UCSD-AML1 (cell line): Measurements from ENCODE around the gene APBA3.

Source experiments
- DNase-seq: peaks from one replicate; lab custom pipeline; 2025; ENCODE audit not compliant: unreplicated experiment; lab: John Stamatoyannopoulos, UW

The APBA3 gene

GRCh38 chr19:3721887-3722442, 39.5 kb downstream of the APBA3 start:
- no peak for DNase-seq

DNA sequence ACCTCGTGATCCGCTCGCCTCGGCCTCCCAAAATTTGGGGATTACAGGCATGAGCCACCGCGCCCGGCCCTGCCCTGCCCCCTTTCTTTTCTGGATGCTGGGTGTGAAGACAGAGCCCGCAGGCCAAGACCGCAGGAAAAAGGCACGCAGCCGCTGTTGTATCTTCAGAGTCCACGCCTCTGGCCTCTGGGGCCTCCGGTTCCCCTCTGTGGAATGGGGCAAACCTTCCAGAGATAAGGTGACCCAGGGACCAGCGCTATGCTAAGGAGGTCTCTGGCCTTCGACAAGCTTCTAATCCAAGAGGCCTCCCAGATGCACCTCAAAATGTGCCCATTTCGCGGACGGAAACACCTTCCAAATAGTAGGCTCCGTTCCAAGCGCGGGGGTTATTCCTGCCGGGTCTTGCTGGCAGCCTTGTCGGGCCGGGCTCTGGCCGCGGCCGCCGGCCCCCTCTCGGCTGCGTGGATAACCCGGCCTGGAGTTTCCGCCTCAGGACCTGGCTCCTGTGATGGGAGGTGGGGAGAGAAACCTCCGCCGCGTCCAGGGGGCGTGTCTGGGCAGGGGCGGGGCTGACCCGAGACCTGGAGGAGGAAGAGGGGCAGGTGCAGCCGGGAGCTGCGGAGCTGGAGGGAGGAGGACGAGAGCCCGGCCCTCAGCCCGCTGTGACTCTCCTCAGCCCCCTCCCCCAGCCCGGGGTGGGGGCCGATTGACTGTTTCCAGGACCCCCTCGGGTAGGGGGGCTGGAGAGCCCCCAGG, 40.2 kb downstream of the APBA3 start:
- peak; percentile 87 for DNase-seq

- no peak for DNase-seq
Observed at GRCh38 chr19:3720349-3720917, 41.1 kb downstream of the APBA3 start.

DNA sequence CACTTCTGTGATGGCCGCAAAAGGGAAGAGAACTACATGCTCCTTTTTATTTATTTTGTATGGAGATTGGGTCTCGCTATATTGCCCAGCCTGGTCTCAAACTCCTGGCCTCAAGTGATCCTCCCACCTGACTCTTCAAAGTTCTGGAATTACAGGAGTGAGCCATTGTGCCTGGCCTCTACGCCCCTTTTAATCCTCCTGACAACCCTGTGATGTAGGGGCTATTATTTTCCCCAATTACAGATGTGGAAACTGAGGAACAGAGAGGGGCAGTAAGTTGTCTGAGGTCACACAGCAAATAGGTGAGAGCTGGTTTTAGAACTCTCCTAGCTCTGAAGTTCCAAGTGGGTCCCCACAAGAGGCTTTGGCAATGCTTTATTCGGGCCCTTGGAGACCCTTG, 41.6 kb downstream of the APBA3 start:
- DNase-seq, result no peak

DNA sequence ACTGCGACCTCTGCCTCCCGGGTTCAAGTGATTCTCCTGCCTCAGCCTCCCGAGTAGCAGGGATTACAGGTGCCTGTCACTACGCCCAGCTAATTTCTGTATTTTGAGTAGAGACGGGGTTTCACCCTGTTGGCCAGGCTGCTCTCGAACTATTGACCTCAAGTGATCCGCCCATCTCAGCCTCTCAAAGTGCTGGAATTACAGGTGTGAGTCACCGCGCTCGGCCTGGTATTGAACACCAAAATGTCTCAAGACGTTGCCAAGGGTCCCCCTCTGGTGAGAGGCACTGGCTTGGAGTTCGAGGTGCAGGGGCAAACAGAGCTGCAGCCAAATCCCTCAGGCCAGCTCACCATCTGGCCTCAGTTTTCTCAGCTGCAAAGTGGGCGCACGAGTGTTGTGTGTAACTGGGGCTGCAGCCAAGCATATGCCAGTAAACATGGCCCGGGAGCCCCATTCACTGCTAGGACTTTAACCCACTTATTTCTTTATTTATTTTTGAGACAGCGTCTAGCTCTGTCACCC, 45.3 kb downstream of the APBA3 start:
- no peak for DNase-seq

DNA sequence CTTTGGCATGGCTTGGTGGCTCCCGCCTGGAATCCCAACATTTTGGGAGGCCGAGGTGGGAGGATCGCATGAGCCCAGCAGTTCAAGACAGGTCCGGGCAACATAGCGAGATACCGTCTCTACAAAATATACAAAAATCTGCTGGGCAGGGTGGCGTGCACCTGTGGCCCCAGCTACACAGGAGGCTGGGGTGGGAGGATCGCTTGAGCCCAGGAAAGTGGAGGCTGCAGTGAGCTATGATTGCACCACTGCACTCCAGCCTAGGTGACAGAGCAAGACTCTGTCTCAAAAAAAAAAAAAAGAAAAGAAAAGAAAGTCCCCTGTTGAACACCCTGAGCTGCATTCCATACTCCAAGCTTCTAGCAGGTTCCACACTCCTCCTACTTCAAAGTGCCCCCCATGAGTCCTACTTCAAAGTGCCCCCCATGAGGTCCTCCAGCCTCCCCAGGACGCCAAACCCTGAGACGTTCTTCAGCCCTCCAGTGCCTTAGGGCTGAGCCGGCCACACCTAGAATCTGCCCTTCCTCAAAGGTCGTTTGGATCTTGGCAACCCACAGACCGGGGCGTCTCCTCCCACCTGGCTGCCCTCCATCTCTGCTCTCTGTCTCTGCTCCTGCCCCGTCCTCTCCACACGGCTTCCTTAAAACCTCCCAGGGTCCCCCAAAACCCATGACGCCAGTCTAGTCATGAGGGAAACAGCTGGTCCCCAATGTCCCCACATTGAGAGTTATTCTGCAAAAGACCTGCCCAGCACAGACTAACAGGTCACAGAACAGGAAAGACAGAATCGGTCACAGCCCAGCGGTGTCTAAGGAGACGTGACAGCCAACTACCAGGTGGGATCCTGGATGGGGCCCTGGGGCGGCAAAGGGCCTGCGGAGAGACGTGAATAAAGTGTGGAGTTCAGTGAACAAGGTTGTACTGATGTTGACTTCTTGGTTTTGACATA, 48.6 kb downstream of the APBA3 start:
- DNase-seq, result no peak

- peak; percentile 75 for DNase-seq
Observed at GRCh38 chr19:3710265-3710812, 51.2 kb downstream of the APBA3 start.

GRCh38 chr19:3708207-3708931, 53.1 kb downstream of the APBA3 start, which contains the start of gene TJP3:
Gene TJP3 (plus strand): TSS chr19:3708384. CDS start chr19:3728433, 20,049 bp downstream.
- DNase-seq, result no peak

- DNase-seq, result no peak
Observed at GRCh38 chr19:3707868-3708206, 53.7 kb downstream of the APBA3 start.

DNA sequence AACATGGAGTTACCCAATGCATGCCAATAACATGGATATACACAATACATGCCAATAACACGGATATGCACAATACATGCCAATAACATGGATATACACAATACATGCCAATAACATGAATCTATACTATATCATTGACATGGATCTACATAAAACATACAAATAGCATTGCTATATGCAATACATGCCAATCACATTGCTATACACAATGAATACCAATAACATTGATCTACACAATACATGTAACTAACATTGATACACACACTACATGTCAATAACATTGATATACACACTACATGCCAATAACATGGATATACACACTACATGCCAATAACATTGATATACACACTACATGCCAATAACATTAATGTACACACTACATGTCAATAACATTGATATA, 60.3 kb downstream of the APBA3 start:
- no peak for DNase-seq
